ENCODE measurements around the gene DNAJB13. TPM values are rescaled to one million over a fixed set of nuclear protein-coding genes. Genes with fewer than 3 reads are reported as not detected.

The DNAJB13 gene
- polyA plus RNA-seq, 1 donor from 2014 or later: not detected

GRCh38 chr11:73990730-73991129 is 39.9 kb downstream of the DNAJB13 start:
- H3K9me3 ChIP-seq (ENCODE audit: low read length): no peaks in the 10 kb centered on the region
- H3K4me3 ChIP-seq (ENCODE audit: low read length): no peak overlapping the region
- no peaks in the 10 kb centered on the region for H3K79me2 ChIP-seq (replicated peaks; ENCODE audit: insufficient read depth, low read length)
- H3K9ac ChIP-seq (ENCODE audit: low read length): no peak overlapping the region
- H2AFZ ChIP-seq (ENCODE audit: low read depth, low read length): no peak overlapping the region
- H3K4me2 ChIP-seq (ENCODE audit: low read length): no peak overlapping the region
- H3K36me3 ChIP-seq (ENCODE audit: insufficient read depth, low read length): no peaks in the 10 kb centered on the region
- H3K27me3 ChIP-seq (ENCODE audit: insufficient read depth, low read depth, low read length): no peaks in the 10 kb centered on the region
- H3K9me2 ChIP-seq (ENCODE audit: insufficient read depth, low read length): no peaks in the 10 kb centered on the region
- no peak overlapping the region for H3K27ac ChIP-seq (ENCODE audit: low read length)
- no peaks in the 10 kb centered on the region for H3F3A ChIP-seq (ENCODE audit: insufficient read depth, low read length, poor library complexity, severe bottlenecking)
- no peaks in the 10 kb centered on the region for H4K20me1 ChIP-seq (ENCODE audit: insufficient read depth)
- TF ChIP-seq MXI1 (conservative IDR thresholded peaks at IDR 0.05; ENCODE audit: poor library complexity, severe bottlenecking) (no peak), EZH2 (IDR thresholded peaks at IDR 0.05; ENCODE audit: borderline replicate concordance, insufficient read depth, low read length, poor library complexity, severe bottlenecking) (no peak), EP300 (conservative IDR thresholded peaks at IDR 0.05; ENCODE audit: poor library complexity, severe bottlenecking) (no peak), TAF1 (IDR thresholded peaks at IDR 0.05; ENCODE audit: low read depth) (no peak), SMC3 (conservative IDR thresholded peaks at IDR 0.05; ENCODE audit: poor library complexity) (no peak), POLR2AphosphoS5 (IDR thresholded peaks at IDR 0.05) (no peak), CTCF (IDR thresholded peaks at IDR 0.05; ENCODE audit: poor library complexity, severe bottlenecking) (no peak), RAD21 (conservative IDR thresholded peaks at IDR 0.05) (no peak), REST (IDR thresholded peaks at IDR 0.05; ENCODE audit: borderline replicate concordance) (no peak)

GRCh38 chr11:73991471-73992006 is 40.7 kb downstream of the DNAJB13 start:
- Histone ChIP-seq H3K27me3 (ENCODE audit: insufficient read depth, low read depth, low read length) (no peaks in the 10 kb centered on the region), H3K36me3 (ENCODE audit: insufficient read depth, low read length) (no peaks in the 10 kb centered on the region), H2AFZ (ENCODE audit: low read depth, low read length) (no peak overlapping the region), H3K9me3 (ENCODE audit: low read length) (no peaks in the 10 kb centered on the region), H3K4me2 (ENCODE audit: low read length) (no peak overlapping the region), H3K9me2 (ENCODE audit: insufficient read depth, low read length) (no peaks in the 10 kb centered on the region), H3K79me2 (replicated peaks; ENCODE audit: insufficient read depth, low read length) (no peaks in the 10 kb centered on the region), H3K27ac (ENCODE audit: low read length) (no peak overlapping the region), H4K20me1 (ENCODE audit: insufficient read depth) (no peaks in the 10 kb centered on the region), H3K4me3 (ENCODE audit: low read length) (no peak overlapping the region), H3F3A (ENCODE audit: insufficient read depth, low read length, poor library complexity, severe bottlenecking) (no peaks in the 10 kb centered on the region), H3K9ac (ENCODE audit: low read length) (no peak overlapping the region)
- TF ChIP-seq EZH2 (IDR thresholded peaks at IDR 0.05; ENCODE audit: borderline replicate concordance, insufficient read depth, low read length, poor library complexity, severe bottlenecking): no peak
- no peak for TF ChIP-seq REST (IDR thresholded peaks at IDR 0.05; ENCODE audit: borderline replicate concordance)
- no peak for TF ChIP-seq MXI1 (conservative IDR thresholded peaks at IDR 0.05; ENCODE audit: poor library complexity, severe bottlenecking)
- no peak for TF ChIP-seq TAF1 (IDR thresholded peaks at IDR 0.05; ENCODE audit: low read depth)
- no peak for TF ChIP-seq POLR2AphosphoS5 (IDR thresholded peaks at IDR 0.05)
- TF ChIP-seq EP300 (conservative IDR thresholded peaks at IDR 0.05; ENCODE audit: poor library complexity, severe bottlenecking): no peak
- no peak for TF ChIP-seq CTCF (IDR thresholded peaks at IDR 0.05; ENCODE audit: poor library complexity, severe bottlenecking)
- no peak for TF ChIP-seq RAD21 (conservative IDR thresholded peaks at IDR 0.05)
- no peak for TF ChIP-seq SMC3 (conservative IDR thresholded peaks at IDR 0.05; ENCODE audit: poor library complexity)
